HEK293 (cell line): ENCODE measurements around the gene VPREB3.

Experiments used
- RBAK ChIP-seq: fragments of 450-650 bp; formaldehyde crosslinking; IDR thresholded peaks from 2 replicates; pipeline ENCODE4 v1.5.1; 2016; ENCODE audit warnings: missing biosample characterization, missing genetic modification characterization
- SETDB1 ChIP-seq: IDR thresholded peaks from one replicate; pipeline ENCODE4 v1.6.1; 2017; ENCODE audit warnings: mild to moderate bottlenecking, low read length, moderate library complexity, mixed read lengths; ENCODE audit not compliant: insufficient read length
- TCF7L2 ChIP-seq: IDR thresholded peaks from 2 replicates; pipeline ENCODE4 v1.6.1; 2011; ENCODE audit warnings: low read depth, mild to moderate bottlenecking, inconsistent platforms, low read length, moderate library complexity, borderline replicate concordance
- ZEB2 ChIP-seq: fragments of 450-650 bp; formaldehyde crosslinking; IDR thresholded peaks from 2 replicates; pipeline ENCODE4 v1.5.1; 2016; ENCODE audit warnings: missing biosample characterization, missing genetic modification characterization
- ZNF121 ChIP-seq: fragments of 450-650 bp; formaldehyde crosslinking; IDR thresholded peaks from 2 replicates; pipeline ENCODE4 v1.5.1; 2016; ENCODE audit warnings: missing biosample characterization, missing genetic modification characterization
- ZNF248 ChIP-seq: fragments of 450-650 bp; formaldehyde crosslinking; IDR thresholded peaks from 2 replicates; pipeline ENCODE4 v1.5.1; 2017; ENCODE audit warnings: missing biosample characterization, missing genetic modification characterization
- ZNF768 ChIP-seq: fragments of 450-650 bp; formaldehyde crosslinking; IDR thresholded peaks from 2 replicates; pipeline ENCODE4 v1.5.1; 2018; ENCODE audit warnings: missing biosample characterization, mild to moderate bottlenecking, missing genetic modification characterization
- TF ChIP-seq, protein P1 (sequence below): fragments of 450-650 bp; formaldehyde crosslinking; IDR thresholded peaks from 2 replicates; pipeline ENCODE4 v1.5.1; 2016; ENCODE audit warnings: missing biosample characterization, missing genetic modification characterization
- TF ChIP-seq, protein P2 (sequence below): fragments of 450-650 bp; formaldehyde crosslinking; IDR thresholded peaks from 2 replicates; pipeline ENCODE4 v1.5.1; 2016; ENCODE audit warnings: missing biosample characterization, missing genetic modification characterization
- TF ChIP-seq, protein P3 (sequence below): fragments of 450-650 bp; formaldehyde crosslinking; IDR thresholded peaks from 2 replicates; pipeline ENCODE4 v1.5.1; 2017; ENCODE audit warnings: missing biosample characterization, missing genetic modification characterization
- TF ChIP-seq, protein P4 (sequence below): fragments of 450-650 bp; formaldehyde crosslinking; IDR thresholded peaks from 2 replicates; pipeline ENCODE4 v1.5.1; 2016; ENCODE audit warnings: missing biosample characterization, missing genetic modification characterization, low read depth

DNA sequence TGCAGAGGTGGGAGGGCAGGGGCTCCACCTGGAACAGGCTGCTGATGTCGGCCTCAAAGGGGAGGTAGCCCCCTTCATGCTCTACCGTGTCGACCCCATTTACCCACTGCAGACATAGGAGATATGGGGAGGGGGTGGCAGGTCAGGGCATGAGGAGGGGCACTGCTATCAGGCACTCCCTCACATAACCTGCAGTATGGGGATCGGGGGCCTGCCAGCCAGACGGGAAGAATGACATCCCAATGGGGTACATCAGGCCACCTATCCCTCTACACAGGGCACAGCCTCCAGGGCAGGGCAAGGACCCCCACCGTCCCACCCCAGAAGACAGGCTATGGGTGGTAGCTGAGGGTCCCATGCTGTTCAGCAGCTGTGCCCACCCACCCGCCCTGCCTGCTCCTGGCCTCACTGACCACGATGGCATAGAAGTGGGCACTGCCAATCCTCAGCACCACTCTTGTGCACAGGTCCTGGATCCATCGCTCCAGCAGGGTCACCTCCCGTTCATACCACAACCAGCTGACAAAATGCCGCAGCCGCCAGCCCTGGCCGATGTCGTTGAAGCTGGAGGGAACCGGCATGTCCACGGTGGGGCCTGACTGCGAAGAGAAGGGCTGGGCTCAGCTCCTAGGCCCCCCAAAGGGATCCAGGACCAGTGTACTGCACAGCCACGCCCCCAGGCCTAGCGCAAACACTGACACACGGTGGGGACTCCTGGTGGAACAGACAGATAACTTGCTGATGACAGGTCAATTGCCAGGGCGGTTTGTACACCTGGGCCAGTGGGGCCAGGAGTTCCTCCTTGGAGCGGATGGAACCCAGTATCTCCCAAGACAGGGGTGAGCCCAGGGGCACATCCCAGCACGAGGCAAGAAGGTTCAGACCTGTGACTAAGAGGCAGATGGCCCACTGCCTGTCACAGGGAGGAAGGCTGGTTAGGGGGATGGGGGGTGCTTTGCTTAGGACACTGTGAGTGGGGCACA, 39.3 kb downstream of the VPREB3 start:
- TF ChIP-seq, protein P1, sequence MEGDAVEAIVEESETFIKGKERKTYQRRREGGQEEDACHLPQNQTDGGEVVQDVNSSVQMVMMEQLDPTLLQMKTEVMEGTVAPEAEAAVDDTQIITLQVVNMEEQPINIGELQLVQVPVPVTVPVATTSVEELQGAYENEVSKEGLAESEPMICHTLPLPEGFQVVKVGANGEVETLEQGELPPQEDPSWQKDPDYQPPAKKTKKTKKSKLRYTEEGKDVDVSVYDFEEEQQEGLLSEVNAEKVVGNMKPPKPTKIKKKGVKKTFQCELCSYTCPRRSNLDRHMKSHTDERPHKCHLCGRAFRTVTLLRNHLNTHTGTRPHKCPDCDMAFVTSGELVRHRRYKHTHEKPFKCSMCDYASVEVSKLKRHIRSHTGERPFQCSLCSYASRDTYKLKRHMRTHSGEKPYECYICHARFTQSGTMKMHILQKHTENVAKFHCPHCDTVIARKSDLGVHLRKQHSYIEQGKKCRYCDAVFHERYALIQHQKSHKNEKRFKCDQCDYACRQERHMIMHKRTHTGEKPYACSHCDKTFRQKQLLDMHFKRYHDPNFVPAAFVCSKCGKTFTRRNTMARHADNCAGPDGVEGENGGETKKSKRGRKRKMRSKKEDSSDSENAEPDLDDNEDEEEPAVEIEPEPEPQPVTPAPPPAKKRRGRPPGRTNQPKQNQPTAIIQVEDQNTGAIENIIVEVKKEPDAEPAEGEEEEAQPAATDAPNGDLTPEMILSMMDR (tag by site-specific recombination): no peak
- TF ChIP-seq ZNF121 (tag by site-specific recombination): no peak
- no peak for TF ChIP-seq RBAK (tag by site-specific recombination)
- TF ChIP-seq, protein P2, sequence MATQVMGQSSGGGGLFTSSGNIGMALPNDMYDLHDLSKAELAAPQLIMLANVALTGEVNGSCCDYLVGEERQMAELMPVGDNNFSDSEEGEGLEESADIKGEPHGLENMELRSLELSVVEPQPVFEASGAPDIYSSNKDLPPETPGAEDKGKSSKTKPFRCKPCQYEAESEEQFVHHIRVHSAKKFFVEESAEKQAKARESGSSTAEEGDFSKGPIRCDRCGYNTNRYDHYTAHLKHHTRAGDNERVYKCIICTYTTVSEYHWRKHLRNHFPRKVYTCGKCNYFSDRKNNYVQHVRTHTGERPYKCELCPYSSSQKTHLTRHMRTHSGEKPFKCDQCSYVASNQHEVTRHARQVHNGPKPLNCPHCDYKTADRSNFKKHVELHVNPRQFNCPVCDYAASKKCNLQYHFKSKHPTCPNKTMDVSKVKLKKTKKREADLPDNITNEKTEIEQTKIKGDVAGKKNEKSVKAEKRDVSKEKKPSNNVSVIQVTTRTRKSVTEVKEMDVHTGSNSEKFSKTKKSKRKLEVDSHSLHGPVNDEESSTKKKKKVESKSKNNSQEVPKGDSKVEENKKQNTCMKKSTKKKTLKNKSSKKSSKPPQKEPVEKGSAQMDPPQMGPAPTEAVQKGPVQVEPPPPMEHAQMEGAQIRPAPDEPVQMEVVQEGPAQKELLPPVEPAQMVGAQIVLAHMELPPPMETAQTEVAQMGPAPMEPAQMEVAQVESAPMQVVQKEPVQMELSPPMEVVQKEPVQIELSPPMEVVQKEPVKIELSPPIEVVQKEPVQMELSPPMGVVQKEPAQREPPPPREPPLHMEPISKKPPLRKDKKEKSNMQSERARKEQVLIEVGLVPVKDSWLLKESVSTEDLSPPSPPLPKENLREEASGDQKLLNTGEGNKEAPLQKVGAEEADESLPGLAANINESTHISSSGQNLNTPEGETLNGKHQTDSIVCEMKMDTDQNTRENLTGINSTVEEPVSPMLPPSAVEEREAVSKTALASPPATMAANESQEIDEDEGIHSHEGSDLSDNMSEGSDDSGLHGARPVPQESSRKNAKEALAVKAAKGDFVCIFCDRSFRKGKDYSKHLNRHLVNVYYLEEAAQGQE (tag by site-specific recombination): no peak
- TF ChIP-seq, protein P3, sequence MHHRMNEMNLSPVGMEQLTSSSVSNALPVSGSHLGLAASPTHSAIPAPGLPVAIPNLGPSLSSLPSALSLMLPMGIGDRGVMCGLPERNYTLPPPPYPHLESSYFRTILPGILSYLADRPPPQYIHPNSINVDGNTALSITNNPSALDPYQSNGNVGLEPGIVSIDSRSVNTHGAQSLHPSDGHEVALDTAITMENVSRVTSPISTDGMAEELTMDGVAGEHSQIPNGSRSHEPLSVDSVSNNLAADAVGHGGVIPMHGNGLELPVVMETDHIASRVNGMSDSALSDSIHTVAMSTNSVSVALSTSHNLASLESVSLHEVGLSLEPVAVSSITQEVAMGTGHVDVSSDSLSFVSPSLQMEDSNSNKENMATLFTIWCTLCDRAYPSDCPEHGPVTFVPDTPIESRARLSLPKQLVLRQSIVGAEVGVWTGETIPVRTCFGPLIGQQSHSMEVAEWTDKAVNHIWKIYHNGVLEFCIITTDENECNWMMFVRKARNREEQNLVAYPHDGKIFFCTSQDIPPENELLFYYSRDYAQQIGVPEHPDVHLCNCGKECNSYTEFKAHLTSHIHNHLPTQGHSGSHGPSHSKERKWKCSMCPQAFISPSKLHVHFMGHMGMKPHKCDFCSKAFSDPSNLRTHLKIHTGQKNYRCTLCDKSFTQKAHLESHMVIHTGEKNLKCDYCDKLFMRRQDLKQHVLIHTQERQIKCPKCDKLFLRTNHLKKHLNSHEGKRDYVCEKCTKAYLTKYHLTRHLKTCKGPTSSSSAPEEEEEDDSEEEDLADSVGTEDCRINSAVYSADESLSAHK (tag by site-specific recombination): no peak
- TF ChIP-seq SETDB1: no peak
- TF ChIP-seq, protein P4, sequence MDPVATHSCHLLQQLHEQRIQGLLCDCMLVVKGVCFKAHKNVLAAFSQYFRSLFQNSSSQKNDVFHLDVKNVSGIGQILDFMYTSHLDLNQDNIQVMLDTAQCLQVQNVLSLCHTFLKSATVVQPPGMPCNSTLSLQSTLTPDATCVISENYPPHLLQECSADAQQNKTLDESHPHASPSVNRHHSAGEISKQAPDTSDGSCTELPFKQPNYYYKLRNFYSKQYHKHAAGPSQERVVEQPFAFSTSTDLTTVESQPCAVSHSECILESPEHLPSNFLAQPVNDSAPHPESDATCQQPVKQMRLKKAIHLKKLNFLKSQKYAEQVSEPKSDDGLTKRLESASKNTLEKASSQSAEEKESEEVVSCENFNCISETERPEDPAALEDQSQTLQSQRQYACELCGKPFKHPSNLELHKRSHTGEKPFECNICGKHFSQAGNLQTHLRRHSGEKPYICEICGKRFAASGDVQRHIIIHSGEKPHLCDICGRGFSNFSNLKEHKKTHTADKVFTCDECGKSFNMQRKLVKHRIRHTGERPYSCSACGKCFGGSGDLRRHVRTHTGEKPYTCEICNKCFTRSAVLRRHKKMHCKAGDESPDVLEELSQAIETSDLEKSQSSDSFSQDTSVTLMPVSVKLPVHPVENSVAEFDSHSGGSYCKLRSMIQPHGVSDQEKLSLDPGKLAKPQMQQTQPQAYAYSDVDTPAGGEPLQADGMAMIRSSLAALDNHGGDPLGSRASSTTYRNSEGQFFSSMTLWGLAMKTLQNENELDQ (tag by site-specific recombination): no peak
- no peak for TF ChIP-seq ZNF248 (tag by site-specific recombination)
- TF ChIP-seq ZNF768: no peak
- TF ChIP-seq ZEB2 (tag by site-specific recombination): no peak
- no peak for TF ChIP-seq TCF7L2
